Left ventricle myocardium inferior (tissue), 1 donor: ENCODE results near the gene SS18L1. TPM values are rescaled to one million over a fixed set of nuclear protein-coding genes. Genes with fewer than 3 reads are reported as not detected.

ENCODE experiments used
- DNase-seq: peaks from one replicate; pipeline ENCODE4 v3.0.0-alpha.2; 2020
- H3K27ac ChIP-seq: fragments of 200-600 bp; replicated peaks from 2 replicates; pipeline ENCODE4 v1.8.0; 2021
- H3K27me3 ChIP-seq: fragments of 200-600 bp; 2 replicates; pipeline ENCODE4 v1.8.0; 2021; ENCODE audit warnings: low read depth
- H3K36me3 ChIP-seq: fragments of 200-600 bp; 2 replicates; pipeline ENCODE4 v1.8.0; 2021
- H3K4me1 ChIP-seq: fragments of 200-600 bp; 2 replicates; pipeline ENCODE4 v1.8.0; 2021
- H3K4me3 ChIP-seq: fragments of 200-600 bp; 2 replicates; pipeline ENCODE4 v1.8.0; 2021; ENCODE audit warnings: mild to moderate bottlenecking, moderate library complexity
- H3K9me3 ChIP-seq: fragments of 200-600 bp; replicated peaks from 2 replicates; pipeline ENCODE4 v1.8.0; 2021
- intact Hi-C: fragments of 100-400 bp; cut with micrococcal nuclease; formaldehyde crosslinking; loops from one replicate; pipeline ENCODE4 v1.11.0; 2022
- total RNA-seq: library from RNA; stranded (reverse); fragmentation: NEBNext Ultra II Directional; extraction: Animal tissue kit (Norgen Biotek cat#: 25700); gene quantifications from one replicate; pipeline ENCODE4 v1.2.1, GENCODE V29; 2021
- TF ChIP-seq, protein P1 (sequence below): fragments of 200-600 bp; IDR thresholded peaks from 2 replicates; pipeline ENCODE4 v1.8.0; 2021; ENCODE audit warnings: antibody characterized with exemption, mild to moderate bottlenecking, borderline replicate concordance
- donor health status: DM: no; HTN: yes; CAD: no; lungs with severe emphysema.

The SS18L1 gene
- total RNA-seq, 1 donor from 2014 or later: 9.0 TPM

DNA sequence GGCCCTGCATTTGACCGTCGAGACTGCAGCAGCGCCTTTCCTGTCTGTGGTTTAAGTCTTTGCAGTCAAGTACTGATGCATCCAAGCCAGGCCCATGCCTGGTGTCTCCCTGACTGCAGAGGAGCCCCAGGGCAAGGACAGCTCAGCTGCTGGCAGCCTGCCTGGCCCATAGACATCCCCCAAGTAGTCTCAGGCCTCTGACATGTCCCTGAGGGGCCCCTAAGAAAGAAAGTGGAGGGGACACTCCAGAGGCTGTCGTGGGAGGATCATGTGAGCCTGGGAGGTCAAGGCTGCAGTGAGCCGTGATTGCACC, 58.5 kb downstream of the SS18L1 start:
- intact Hi-C loops: no loop called here
- H3K4me3 ChIP-seq: no peak overlapping the region
- H3K4me1 ChIP-seq: no peaks in the 10 kb centered on the region
- no peaks in the 10 kb centered on the region for H3K9me3 ChIP-seq
- no peaks in the 10 kb centered on the region for H3K27me3 ChIP-seq
- peaks cover 64% of the 10 kb centered on the region for H3K36me3 ChIP-seq
- TF ChIP-seq, protein P1, sequence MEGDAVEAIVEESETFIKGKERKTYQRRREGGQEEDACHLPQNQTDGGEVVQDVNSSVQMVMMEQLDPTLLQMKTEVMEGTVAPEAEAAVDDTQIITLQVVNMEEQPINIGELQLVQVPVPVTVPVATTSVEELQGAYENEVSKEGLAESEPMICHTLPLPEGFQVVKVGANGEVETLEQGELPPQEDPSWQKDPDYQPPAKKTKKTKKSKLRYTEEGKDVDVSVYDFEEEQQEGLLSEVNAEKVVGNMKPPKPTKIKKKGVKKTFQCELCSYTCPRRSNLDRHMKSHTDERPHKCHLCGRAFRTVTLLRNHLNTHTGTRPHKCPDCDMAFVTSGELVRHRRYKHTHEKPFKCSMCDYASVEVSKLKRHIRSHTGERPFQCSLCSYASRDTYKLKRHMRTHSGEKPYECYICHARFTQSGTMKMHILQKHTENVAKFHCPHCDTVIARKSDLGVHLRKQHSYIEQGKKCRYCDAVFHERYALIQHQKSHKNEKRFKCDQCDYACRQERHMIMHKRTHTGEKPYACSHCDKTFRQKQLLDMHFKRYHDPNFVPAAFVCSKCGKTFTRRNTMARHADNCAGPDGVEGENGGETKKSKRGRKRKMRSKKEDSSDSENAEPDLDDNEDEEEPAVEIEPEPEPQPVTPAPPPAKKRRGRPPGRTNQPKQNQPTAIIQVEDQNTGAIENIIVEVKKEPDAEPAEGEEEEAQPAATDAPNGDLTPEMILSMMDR: no peak
- H3K27ac ChIP-seq: no peak overlapping the region
- no peak for DNase-seq

DNA sequence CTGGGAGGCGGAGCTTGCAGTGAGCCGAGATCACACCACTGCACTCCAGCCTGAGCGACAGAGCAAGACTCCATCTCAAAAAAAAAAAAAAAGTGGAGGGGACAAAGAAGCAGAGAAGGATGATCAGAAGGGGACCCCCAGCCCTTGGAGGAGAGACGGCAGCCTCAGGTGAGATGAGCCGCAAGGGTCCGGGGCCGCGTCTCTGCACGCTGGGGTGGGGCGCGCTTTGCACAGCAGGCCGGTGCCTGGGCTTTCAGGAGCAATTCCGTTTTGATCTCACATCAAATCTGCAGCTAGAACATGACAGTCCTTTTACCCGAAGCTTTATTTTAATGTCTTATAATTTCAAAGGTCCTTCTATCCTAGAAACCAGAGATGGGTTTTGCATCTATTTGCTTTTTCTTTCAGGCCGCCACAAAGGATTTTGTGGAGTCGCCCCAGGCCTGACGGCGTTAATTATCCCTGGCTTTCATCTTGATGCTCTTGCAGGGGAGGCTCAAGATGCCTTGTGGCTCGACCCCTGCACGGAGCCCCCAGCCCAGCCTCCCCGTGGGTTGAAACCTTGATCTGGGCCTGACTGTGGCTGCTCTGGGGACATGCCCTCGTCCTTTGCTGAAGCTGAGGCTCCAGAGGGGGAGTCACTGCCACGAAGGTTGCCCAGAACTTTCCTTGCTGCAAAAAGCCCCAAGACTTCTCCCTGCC, 59.3 kb downstream of the SS18L1 start:
- Histone ChIP-seq H3K27me3 (no peaks in the 10 kb centered on the region), H3K4me1 (peaks cover 3% of the 10 kb centered on the region), H3K4me3 (no peak overlapping the region), H3K27ac (no peak overlapping the region), H3K36me3 (peaks cover 56% of the 10 kb centered on the region), H3K9me3 (no peaks in the 10 kb centered on the region)
- TF ChIP-seq, protein P1: no peak
- no peak for DNase-seq
- intact Hi-C loops: no loop called here

DNA sequence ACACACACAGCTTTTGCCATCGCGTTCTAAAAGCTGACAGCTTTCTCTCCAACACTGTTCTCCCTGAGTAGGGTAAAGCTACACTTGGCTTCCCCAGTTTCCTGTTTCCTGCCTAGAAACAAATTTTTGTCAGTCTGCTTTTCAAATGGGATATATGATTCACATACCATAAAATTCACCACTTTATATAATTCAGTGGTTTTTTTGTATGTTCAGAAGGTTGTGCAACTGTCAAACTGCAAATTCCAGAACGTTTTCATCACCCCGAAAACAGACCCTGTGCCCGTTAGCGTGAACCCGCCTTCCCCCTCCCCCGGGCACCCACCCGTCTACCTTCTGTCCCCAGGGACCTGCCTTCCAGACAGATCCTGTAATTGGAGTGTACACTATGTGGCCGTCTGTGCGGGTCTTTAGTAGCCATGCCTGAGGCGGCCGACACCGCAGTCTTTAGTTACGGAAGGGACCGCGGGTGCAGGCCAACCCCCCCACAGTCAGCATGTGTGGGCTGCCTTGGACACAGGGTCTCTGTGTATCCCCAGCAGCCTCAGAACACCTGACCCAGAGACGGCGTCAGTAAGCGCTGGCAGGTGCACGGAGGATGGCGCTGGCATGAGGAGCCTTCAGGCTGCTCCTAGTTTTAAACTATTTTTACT, 59.9 kb downstream of the SS18L1 start:
- Histone ChIP-seq H3K4me3 (no peak overlapping the region), H3K9me3 (no peaks in the 10 kb centered on the region), H3K36me3 (peaks cover 50% of the 10 kb centered on the region), H3K27me3 (no peaks in the 10 kb centered on the region), H3K4me1 (peaks cover 3% of the 10 kb centered on the region), H3K27ac (no peak overlapping the region)
- intact Hi-C loops: no loop called here
- DNase-seq: no peak
- TF ChIP-seq, protein P1: no peak

DNA sequence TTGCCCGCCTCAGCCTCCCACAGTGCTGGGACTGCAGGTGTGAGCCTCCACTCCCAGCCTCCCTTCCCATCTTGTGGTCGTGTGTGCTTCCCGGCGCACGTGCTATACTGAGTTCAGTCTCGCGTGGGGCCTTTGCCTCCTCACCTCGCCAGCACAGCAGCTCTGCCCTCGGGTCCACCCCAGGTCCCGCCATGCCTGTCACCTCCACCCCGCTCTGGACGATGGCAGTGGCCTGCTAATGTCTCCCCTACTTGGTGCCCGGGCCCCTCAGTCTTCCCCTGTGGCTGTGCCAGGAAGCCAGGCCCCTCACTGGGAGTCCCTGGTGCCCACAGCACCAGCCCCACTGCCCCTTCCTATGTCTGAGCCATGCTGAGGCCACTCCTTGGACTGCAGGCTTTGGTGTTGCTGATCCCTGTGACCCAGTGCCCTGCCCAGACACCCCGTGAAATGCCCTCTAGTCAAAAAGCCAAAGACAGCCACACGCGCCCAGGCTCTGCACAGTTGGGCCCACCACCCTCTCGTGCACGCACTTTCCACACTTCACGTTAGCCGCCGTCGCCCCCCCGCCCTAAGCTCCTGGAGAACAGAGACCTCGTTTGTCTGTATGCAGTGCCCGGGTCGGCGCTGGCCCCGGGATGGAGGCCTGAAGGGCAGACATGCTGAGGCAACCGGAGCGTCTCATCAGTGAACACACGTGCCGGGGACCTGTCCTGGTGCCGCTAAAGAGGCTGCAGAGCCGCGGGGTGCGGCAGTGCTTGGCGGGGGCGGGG, 62.2 kb downstream of the SS18L1 start:
- peaks cover 27% of the 10 kb centered on the region for H3K36me3 ChIP-seq
- H3K4me3 ChIP-seq: no peak overlapping the region
- peaks cover 3% of the 10 kb centered on the region for H3K4me1 ChIP-seq
- intact Hi-C loops: no loop called here
- H3K9me3 ChIP-seq: no peaks in the 10 kb centered on the region
- DNase-seq: no peak
- H3K27ac ChIP-seq: no peak overlapping the region
- TF ChIP-seq, protein P1: no peak
- H3K27me3 ChIP-seq: peaks cover 12% of the 10 kb centered on the region

DNA sequence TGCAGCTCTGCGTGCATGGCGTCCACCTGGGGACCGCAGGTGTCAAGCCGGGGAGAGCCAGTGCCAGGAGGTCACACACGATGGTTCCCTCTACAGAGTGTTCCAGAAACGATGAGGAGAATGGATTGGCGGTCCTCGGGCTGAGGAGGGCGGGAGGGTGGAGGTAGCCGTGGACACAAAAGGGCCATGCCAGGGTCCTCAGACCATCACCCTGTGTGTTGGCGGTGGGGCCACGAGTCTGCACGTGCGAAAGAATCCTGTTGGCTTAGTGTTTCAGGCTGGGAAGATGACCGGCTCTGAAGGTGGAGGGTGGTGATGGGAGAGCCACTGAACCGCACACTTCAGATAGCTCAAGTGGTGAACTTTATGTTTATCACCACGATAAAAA, 62.8 kb downstream of the SS18L1 start:
- Histone ChIP-seq H3K9me3 (no peaks in the 10 kb centered on the region), H3K4me1 (peaks cover 3% of the 10 kb centered on the region), H3K4me3 (no peak overlapping the region), H3K27me3 (peaks cover 18% of the 10 kb centered on the region), H3K27ac (no peak overlapping the region), H3K36me3 (peaks cover 21% of the 10 kb centered on the region)
- TF ChIP-seq, protein P1: no peak
- DNase-seq: no peak
- intact Hi-C loops: no loop called here
